Erythroblast (primary cell): ENCODE data around the gene FANCC.

Experiments
- GATA1 ChIP-seq: IDR thresholded peaks from 2 replicates; pipeline ENCODE4 v1.6.1; 2011; ENCODE audit warnings: low read depth, mild to moderate bottlenecking, control low read depth, low read length, moderate library complexity
- POLR2A ChIP-seq: IDR thresholded peaks from 2 replicates; pipeline ENCODE4 v1.6.1; 2011; ENCODE audit warnings: mild to moderate bottlenecking, low read length

DNA sequence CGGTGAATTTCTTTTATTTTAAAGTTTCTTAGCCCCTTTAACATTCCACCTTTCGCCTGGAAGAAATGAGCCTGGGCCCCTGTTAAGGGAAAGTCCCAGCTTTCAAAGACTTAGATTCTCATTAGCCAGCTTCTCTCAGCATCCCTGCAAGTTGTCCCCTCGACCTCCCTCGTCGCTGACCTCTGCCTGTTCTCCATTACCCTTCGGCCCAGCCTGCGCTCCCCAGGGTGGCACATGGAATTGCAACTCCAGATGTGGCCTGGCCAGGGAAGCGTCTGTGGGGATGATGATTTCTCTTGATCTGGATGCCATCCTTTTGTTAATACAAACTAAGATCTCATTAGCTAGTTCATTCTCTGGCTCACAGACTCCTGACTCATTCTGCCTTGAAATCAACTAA lies 43.4 kb upstream of the FANCC start:
- TF ChIP-seq POLR2A (no peak), GATA1 (no peak)
